SU-DHL-6 (cell line): ENCODE measurements around the gene KNDC1.

Source experiments
- H2AFZ ChIP-seq: fragments of 200-600 bp; sonication (generic); 2 replicates; pipeline ENCODE4 v1.6.1; 2014; ENCODE audit warnings: low read depth, mild to moderate bottlenecking, moderate library complexity, mixed read lengths, antibody characterized with exemption, low read length; ENCODE audit not compliant: severe bottlenecking
- H3F3A ChIP-seq: fragments of 200-600 bp; shearing (Covaris generic); 2 replicates; pipeline ENCODE4 v1.6.0; 2016; ENCODE audit warnings: antibody characterized with exemption, mild to moderate bottlenecking; ENCODE audit not compliant: insufficient read depth
- H3K27ac ChIP-seq: fragments of 200-600 bp; sonication (generic); 2 replicates; pipeline ENCODE4 v1.5.1; 2016; ENCODE audit warnings: low read depth, mild to moderate bottlenecking, low read length, moderate library complexity, mixed read lengths
- H3K27me3 ChIP-seq: fragments of 200-600 bp; sonication (generic), shearing (Covaris generic); 2 replicates; pipeline ENCODE4 v1.6.0; 2014; ENCODE audit warnings: mild to moderate bottlenecking, low read length
- H3K36me3 ChIP-seq: fragments of 200-600 bp; sonication (generic); 2 replicates; pipeline ENCODE4 v1.6.1; 2014; ENCODE audit warnings: mild to moderate bottlenecking, low read length, mixed read lengths
- H3K4me2 ChIP-seq: fragments of 300-600, 200-600 bp; shearing (Covaris generic), sonication (generic); 2 replicates; pipeline ENCODE4 v1.6.0; 2014; ENCODE audit warnings: low read length, low read depth, mild to moderate bottlenecking; ENCODE audit not compliant: poor library complexity, severe bottlenecking
- H3K4me3 ChIP-seq: fragments of 200-600 bp; sonication (generic); 2 replicates; pipeline ENCODE4 v1.5.1; 2014; ENCODE audit warnings: antibody characterized with exemption, low read length, mild to moderate bottlenecking, mixed read lengths; ENCODE audit not compliant: insufficient read depth, poor library complexity, severe bottlenecking
- H3K79me2 ChIP-seq: fragments of 200-600 bp; sonication (generic); 2 replicates; pipeline ENCODE4 v1.6.1; 2014; ENCODE audit warnings: mild to moderate bottlenecking, low read length, moderate library complexity; ENCODE audit not compliant: insufficient read depth
- H3K9ac ChIP-seq: fragments of 200-600 bp; sonication (generic); 2 replicates; pipeline ENCODE4 v1.7.0; 2014; ENCODE audit warnings: mild to moderate bottlenecking, low read length
- H3K9me2 ChIP-seq: fragments of 200-600 bp; sonication (generic); replicated peaks from 2 replicates; pipeline ENCODE4 v1.6.1; 2014; ENCODE audit warnings: low read length; ENCODE audit not compliant: insufficient read depth
- H3K9me3 ChIP-seq: fragments of 200-600 bp; sonication (generic); 2 replicates; pipeline ENCODE4 v1.6.1; 2014; ENCODE audit warnings: low read length, mixed read lengths; ENCODE audit not compliant: insufficient read depth
- H4K20me1 ChIP-seq: fragments of 200-600 bp; sonication (generic); 2 replicates; pipeline ENCODE4 v1.6.1; 2014; ENCODE audit warnings: low read depth, mild to moderate bottlenecking, antibody characterized with exemption, low read length, moderate library complexity, mixed read lengths
- EZH2phosphoT487 ChIP-seq: fragments of 200-600 bp; sonication (generic), shearing (Covaris generic); conservative IDR thresholded peaks from 2 replicates; pipeline ENCODE4 v1.6.1; 2018; ENCODE audit warnings: mild to moderate bottlenecking, antibody characterized with exemption, low read length, moderate library complexity, mixed read lengths
- TF ChIP-seq, protein P1 (sequence below): fragments of 200-600 bp; sonication (generic); IDR thresholded peaks from one replicate; pipeline ENCODE4 v1.5.1; 2017; ENCODE audit warnings: antibody characterized with exemption, mild to moderate bottlenecking, low read length, moderate library complexity; ENCODE audit not compliant: insufficient read depth, poor library complexity, severe bottlenecking

Gene KNDC1

DNA sequence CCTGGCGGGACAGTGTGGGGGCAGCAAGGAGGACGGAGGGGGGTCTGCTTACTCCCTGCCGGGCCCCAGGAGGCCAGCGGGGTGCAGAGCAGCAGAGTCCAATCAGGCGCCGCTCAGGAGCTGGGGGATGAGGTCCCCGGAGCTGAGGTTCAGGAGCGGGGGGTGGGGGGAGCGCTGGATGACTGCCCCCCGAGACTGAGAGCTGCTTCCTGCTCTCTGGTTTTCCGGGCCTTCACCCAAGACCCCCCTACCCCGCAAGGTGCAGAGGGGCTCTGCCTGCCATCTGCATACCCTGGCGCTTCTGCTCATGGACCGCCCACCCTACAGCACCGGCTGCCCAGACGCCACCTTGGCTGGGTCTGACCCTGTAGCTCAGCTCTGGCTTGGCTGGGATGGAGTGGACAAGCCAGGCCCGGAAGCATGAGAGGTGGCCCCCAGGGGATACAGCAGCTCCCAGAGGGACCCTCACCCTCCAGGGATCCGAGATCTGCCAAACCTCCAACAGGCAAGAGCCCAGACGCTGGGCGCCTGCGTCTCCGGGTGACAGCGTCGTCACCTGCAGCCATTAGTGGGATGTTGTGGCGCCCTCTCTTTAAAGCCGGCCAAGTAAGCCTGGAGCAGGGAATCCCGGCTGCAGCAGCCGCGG is 930 bp downstream of the KNDC1 start:
- Histone ChIP-seq H3K79me2 (no peaks in the 10 kb centered on the region), H3K9me3 (no peaks in the 10 kb centered on the region), H3K4me2 (no peak overlapping the region), H2AFZ (no peak overlapping the region), H3F3A (no peaks in the 10 kb centered on the region), H3K4me3 (no peak overlapping the region), H3K27me3 (no peaks in the 10 kb centered on the region), H3K27ac (no peak overlapping the region), H3K36me3 (no peaks in the 10 kb centered on the region), H3K9me2 (no peaks in the 10 kb centered on the region), H4K20me1 (no peaks in the 10 kb centered on the region), H3K9ac (no peak overlapping the region)
- no peak for TF ChIP-seq EZH2phosphoT487
- TF ChIP-seq, protein P1, sequence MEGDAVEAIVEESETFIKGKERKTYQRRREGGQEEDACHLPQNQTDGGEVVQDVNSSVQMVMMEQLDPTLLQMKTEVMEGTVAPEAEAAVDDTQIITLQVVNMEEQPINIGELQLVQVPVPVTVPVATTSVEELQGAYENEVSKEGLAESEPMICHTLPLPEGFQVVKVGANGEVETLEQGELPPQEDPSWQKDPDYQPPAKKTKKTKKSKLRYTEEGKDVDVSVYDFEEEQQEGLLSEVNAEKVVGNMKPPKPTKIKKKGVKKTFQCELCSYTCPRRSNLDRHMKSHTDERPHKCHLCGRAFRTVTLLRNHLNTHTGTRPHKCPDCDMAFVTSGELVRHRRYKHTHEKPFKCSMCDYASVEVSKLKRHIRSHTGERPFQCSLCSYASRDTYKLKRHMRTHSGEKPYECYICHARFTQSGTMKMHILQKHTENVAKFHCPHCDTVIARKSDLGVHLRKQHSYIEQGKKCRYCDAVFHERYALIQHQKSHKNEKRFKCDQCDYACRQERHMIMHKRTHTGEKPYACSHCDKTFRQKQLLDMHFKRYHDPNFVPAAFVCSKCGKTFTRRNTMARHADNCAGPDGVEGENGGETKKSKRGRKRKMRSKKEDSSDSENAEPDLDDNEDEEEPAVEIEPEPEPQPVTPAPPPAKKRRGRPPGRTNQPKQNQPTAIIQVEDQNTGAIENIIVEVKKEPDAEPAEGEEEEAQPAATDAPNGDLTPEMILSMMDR = no peak

DNA sequence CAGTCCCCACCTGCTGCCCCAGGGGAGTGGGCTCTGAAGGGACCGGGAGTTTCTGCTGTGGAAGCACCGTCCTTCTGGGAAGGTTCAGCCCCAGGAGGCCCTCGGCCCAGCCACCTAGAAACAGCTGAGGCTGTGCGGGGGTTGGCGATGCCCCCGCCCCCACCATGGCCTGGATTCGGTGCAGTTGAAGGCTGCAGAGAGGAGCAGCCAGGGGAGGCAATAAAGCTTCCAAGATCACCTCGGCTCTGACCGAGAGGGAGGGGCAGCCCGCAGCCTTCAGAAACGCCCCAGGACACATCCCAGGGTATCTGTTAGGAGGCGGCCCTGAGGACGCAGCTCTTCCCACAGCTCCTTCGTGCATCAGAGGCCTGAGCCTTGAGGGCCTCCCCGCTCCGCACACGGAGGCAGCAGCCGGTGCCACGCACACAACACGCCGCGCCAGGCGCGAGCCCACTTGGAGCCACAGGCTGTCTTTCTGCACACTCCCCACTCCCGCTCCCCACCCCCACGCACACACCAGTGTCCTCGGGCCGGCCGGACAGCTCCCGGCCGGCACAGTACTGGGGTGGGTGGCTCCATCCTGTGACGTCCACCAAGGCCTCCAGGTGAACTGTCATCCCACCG is 1.6 kb downstream of the KNDC1 start:
- H3K4me3 ChIP-seq = no peak overlapping the region

DNA sequence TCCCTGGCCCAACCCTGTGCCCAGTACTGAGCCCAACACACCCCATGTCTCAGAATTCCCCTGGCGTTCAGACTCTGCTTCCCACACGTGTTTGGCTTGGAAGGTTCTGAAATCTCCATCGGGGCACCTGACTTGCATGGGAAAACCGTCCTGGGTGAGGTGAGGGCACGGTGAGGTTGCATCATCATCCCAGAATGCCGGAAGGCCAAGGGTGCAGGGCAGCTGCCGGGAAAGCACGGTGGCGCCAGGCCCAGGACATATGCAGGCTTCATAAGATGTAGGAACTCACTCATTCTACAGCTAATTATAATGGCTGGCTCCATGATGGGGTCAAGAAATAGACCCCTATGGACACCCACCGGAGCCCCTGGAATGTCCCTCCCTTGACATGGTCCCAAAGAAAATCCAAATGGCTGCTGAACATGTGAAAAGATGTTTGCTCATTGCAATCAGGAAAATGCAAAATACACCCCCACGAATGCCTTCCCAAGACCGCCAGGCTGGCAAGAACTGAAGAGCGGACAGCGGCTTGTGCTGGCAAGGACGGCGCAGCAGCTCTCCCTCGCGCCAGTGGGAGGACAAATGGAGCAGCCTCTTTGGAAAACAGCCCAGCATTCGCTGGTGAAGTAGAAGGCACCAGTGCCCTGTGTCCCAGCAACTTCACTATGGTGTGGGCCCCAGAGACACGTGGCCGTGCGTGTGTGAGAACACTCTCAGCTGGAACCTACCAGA is 2.3 kb downstream of the KNDC1 start:
- Histone ChIP-seq H3K36me3 (no peaks in the 10 kb centered on the region), H3K4me2 (no peak overlapping the region), H4K20me1 (no peaks in the 10 kb centered on the region), H3K9me2 (no peaks in the 10 kb centered on the region), H3F3A (no peaks in the 10 kb centered on the region), H3K9me3 (no peaks in the 10 kb centered on the region), H2AFZ (no peak overlapping the region), H3K9ac (no peak overlapping the region), H3K27me3 (no peaks in the 10 kb centered on the region), H3K27ac (no peak overlapping the region), H3K79me2 (no peaks in the 10 kb centered on the region), H3K4me3 (no peak overlapping the region)
- TF ChIP-seq, protein P1 = no peak
- no peak for TF ChIP-seq EZH2phosphoT487

More for the DNA sequence above, 1.6 kb downstream of the KNDC1 start:
- Histone ChIP-seq H3F3A (no peaks in the 10 kb centered on the region), H3K36me3 (no peaks in the 10 kb centered on the region), H2AFZ (no peak overlapping the region), H4K20me1 (no peaks in the 10 kb centered on the region), H3K9me3 (no peaks in the 10 kb centered on the region), H3K9ac (no peak overlapping the region), H3K79me2 (no peaks in the 10 kb centered on the region), H3K9me2 (no peaks in the 10 kb centered on the region), H3K27me3 (no peaks in the 10 kb centered on the region), H3K27ac (no peak overlapping the region), H3K4me2 (no peak overlapping the region)
- no peak for TF ChIP-seq EZH2phosphoT487
- TF ChIP-seq, protein P1 = no peak
